Lower lobe of right lung (tissue), 2 donors: Measurements from ENCODE around the gene ADCY5. TPM values are rescaled to one million over a fixed set of nuclear protein-coding genes. Genes with fewer than 3 reads are reported as not detected.

Source experiments
- ATAC-seq, 2 donors: fragments of 200-7000 bp; cut with Tn5 transposase; one replicate each; pipeline ENCODE4 v1.9.1; 2020 to 2022; ENCODE audit warnings: mild to moderate bottlenecking in 2 of 2, moderate library complexity in 2 of 2
- DNase-seq: peaks from one replicate; pipeline ENCODE4 v3.0.0-alpha.2; 2020
- H3K27ac ChIP-seq: fragments of 200-600 bp; one replicate; pipeline ENCODE4 v1.8.0; 2022
- H3K27me3 ChIP-seq: fragments of 200-600 bp; one replicate; pipeline ENCODE4 v1.8.0; 2022; ENCODE audit warnings: low read depth
- H3K36me3 ChIP-seq: fragments of 200-600 bp; one replicate; pipeline ENCODE4 v1.8.0; 2022; ENCODE audit warnings: mild to moderate bottlenecking
- H3K4me1 ChIP-seq: fragments of 200-600 bp; one replicate; pipeline ENCODE4 v1.8.0; 2022
- H3K4me3 ChIP-seq: fragments of 200-600 bp; one replicate; pipeline ENCODE4 v1.8.0; 2022; ENCODE audit warnings: mild to moderate bottlenecking
- H3K9me3 ChIP-seq: fragments of 200-600 bp; one replicate; pipeline ENCODE4 v1.8.0; 2022
- CTCF ChIP-seq: fragments of 200-600 bp; IDR thresholded peaks from one replicate; pipeline ENCODE4 v1.8.0; 2022; ENCODE audit warnings: antibody characterized with exemption, mild to moderate bottlenecking
- intact Hi-C: fragments of 100-400 bp; cut with DNase I; formaldehyde crosslinking; loops from one replicate; pipeline ENCODE4 v1.11.0; 2022
- total RNA-seq: library from RNA; stranded (reverse); fragmentation: NEBNext Ultra II Directional; extraction: Animal tissue kit (Norgen Biotek cat#: 25700); gene quantifications from one replicate; pipeline ENCODE4 v1.2.1, GENCODE V29; 2021
- donor health status: DM: no; HTN: yes; CAD: no; lungs with severe emphysema.

ADCY5 gene
- total RNA-seq, 1 donor from 2014 or later = 5.6 TPM

- Histone ChIP-seq H3K27me3 (no peaks in the 10 kb centered on the region), H3K4me1 (peaks cover 11% of the 10 kb centered on the region), H3K4me3 (no peak overlapping the region), H3K9me3 (no peaks in the 10 kb centered on the region), H3K36me3 (no peaks in the 10 kb centered on the region), H3K27ac (no peak overlapping the region)
- DNase-seq (no peak), ATAC-seq (no peak)
- intact Hi-C loops = no loop called here
- TF ChIP-seq CTCF = no peak
These were observed 79.8 kb downstream of the ADCY5 start for GRCh38 chr3:123369085-123369484.

DNA sequence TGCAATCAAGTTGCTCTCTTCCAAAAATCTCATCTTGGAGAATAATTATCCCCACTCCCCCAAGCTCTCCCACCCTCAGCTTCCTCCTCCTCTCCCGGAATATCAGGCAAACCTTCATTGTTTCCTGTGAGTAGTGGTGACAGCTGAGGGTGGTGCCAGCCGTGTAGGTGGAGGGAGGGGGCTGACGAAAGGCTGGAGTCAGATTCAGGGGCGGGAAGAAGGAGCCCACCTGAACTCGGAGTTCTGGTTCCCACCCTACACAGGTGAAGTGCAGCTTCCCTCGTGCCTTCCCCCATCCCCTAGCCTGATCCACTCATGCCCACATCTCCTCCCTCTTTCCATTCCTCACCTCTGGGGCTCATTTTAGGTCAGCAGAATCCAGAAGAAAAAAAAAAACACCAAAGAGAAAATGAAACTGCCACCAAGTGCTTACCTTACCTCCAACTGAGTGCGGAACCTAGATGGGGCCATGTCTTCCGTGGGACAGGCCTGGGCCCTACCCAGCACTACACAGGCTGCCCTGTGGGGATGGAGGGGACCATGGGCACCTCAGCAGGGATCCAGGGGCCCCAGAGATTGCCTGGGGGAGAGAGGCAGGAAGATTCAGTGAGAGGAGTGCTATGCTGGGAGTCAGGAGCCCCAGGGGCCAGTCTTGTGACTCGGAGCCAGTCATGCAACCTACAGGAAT, 81.3 kb downstream of the ADCY5 start:
- ATAC-seq = no peak
- no peak overlapping the region for H3K4me3 ChIP-seq
- no peak for DNase-seq
- H3K9me3 ChIP-seq = no peaks in the 10 kb centered on the region
- no peaks in the 10 kb centered on the region for H3K36me3 ChIP-seq
- intact Hi-C loops = no loop called here
- no peaks in the 10 kb centered on the region for H3K27me3 ChIP-seq
- peaks cover 2% of the 10 kb centered on the region for H3K4me1 ChIP-seq
- H3K27ac ChIP-seq = no peak overlapping the region
- TF ChIP-seq CTCF = no peak

DNA sequence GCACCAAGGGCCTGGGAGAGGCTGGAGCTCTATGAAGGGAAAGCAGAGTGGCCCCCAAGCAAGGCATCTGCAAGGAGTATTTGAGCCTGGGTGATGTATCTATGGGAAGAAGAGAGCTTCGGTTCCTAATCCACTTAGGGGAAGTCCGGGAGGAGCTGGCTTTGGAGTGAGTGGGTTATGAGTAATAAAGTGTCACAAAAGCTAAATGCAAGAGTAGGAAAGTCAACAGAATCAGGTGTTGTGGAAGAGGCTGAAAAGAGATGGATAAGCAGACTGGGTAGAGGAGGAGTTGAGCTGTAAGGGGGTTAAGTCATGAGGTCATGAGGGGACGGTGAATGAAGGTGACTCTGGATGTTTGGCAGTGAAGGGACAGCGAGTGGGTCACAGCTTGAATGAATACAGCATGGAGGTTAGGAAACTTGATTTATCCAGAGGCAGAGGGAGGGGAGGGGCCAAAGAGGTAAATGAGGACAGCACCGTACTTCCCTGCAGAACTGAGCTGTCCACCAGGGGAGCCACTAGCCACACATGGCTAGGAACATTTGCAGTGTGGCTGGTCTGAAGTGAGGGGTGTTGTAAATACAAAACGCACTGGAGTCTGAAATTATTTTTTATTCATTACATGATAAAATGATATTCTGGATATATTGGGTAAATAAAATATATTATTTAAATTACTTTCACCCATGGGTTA, 83.3 kb downstream of the ADCY5 start:
- intact Hi-C loops = no loop called here
- no peak for DNase-seq

GRCh38 chr3:123361071-123361470, 87.8 kb downstream of the ADCY5 start:
- DNase-seq = no peak
- no peak for TF ChIP-seq CTCF
- no peak overlapping the region for H3K4me3 ChIP-seq
- no peaks in the 10 kb centered on the region for H3K4me1 ChIP-seq
- H3K27me3 ChIP-seq = no peaks in the 10 kb centered on the region
- no peaks in the 10 kb centered on the region for H3K9me3 ChIP-seq
- H3K36me3 ChIP-seq = no peaks in the 10 kb centered on the region
- intact Hi-C loops = no loop called here
- no peak overlapping the region for H3K27ac ChIP-seq
- no peak for ATAC-seq

More for the DNA sequence above, 83.3 kb downstream of the ADCY5 start:
- no peak for ATAC-seq
- H3K4me1 ChIP-seq = no peaks in the 10 kb centered on the region
- no peaks in the 10 kb centered on the region for H3K27me3 ChIP-seq
- H3K4me3 ChIP-seq = no peak overlapping the region
- no peaks in the 10 kb centered on the region for H3K36me3 ChIP-seq
- H3K9me3 ChIP-seq = no peaks in the 10 kb centered on the region
- H3K27ac ChIP-seq = no peak overlapping the region
- no peak for TF ChIP-seq CTCF

DNA sequence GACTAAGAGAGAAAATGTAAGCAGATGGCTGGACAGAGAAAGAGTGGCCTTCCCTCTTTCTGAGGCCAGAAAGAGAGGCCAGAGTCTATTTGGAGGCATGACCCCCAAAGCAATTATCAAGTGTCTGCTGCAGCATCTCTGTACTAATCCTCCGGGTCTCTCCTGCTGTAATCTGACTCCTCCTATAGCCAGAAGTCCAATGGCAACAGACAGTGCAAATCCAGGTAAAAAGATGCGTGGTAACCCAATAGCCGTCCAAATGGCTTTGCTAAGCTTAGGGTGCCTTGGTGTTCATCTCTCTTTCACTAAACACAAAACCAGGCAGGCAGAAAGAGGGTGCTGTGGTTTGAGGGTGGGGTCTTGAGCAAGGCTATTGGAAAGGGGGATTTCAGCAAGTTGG, 91.6 kb downstream of the ADCY5 start:
- H3K4me1 ChIP-seq = no peaks in the 10 kb centered on the region
- H3K36me3 ChIP-seq = no peaks in the 10 kb centered on the region
- DNase-seq (no peak), ATAC-seq (no peak)
- H3K4me3 ChIP-seq = no peak overlapping the region
- H3K9me3 ChIP-seq = no peaks in the 10 kb centered on the region
- intact Hi-C loops = no loop called here
- TF ChIP-seq CTCF = no peak
- H3K27me3 ChIP-seq = no peaks in the 10 kb centered on the region
- no peak overlapping the region for H3K27ac ChIP-seq
